Mesenchymal stem cell (in vitro differentiated cells and primary cell): ENCODE measurements around the gene RAD1.

ENCODE experiments used
- DNase-seq: peaks from one replicate; pipeline ENCODE4 v3.0.0-alpha.2; 2013
- H2AFZ ChIP-seq: one replicate; pipeline ENCODE4 v1.6.1; 2013; ENCODE audit warnings: low read depth, mild to moderate bottlenecking, control low read depth, inconsistent platforms, low read length, moderate library complexity
- H2AK5ac ChIP-seq: 2 replicates; pipeline ENCODE4 v1.6.1; 2013; ENCODE audit warnings: low read length, moderate library complexity, mild to moderate bottlenecking, inconsistent platforms; ENCODE audit not compliant: severe bottlenecking
- H2BK120ac ChIP-seq: one replicate; pipeline ENCODE4 v1.6.1; 2013; ENCODE audit warnings: low read depth, mild to moderate bottlenecking, inconsistent platforms, low read length, moderate library complexity
- H2BK12ac ChIP-seq, 2 experiments: one replicate each; pipeline ENCODE4 v1.6.1; 2013; ENCODE audit warnings: inconsistent platforms in 2 of 2, low read length in 2 of 2, mild to moderate bottlenecking in 2 of 2, moderate library complexity in 2 of 2, control low read depth in 1 of 2
- H2BK15ac ChIP-seq: one replicate; pipeline ENCODE4 v1.6.1; 2013; ENCODE audit warnings: mild to moderate bottlenecking, low read depth, inconsistent platforms; ENCODE audit not compliant: poor library complexity, severe bottlenecking
- H2BK5ac ChIP-seq: 2 replicates; pipeline ENCODE4 v1.6.1; 2013; ENCODE audit warnings: low read depth, mild to moderate bottlenecking, low read length, control low read depth, inconsistent platforms; ENCODE audit not compliant: poor library complexity, severe bottlenecking
- H3K14ac ChIP-seq, 2 experiments: one replicate each; pipeline ENCODE4 v1.6.1; 2013; ENCODE audit warnings: inconsistent platforms in 2 of 2, low read length in 2 of 2, control low read depth in 1 of 2, mild to moderate bottlenecking in 1 of 2, moderate library complexity in 1 of 2
- H3K18ac ChIP-seq, 2 experiments: one replicate each; pipeline ENCODE4 v1.6.1; 2013; ENCODE audit warnings: inconsistent platforms in 2 of 2, low read length in 2 of 2, control low read depth in 1 of 2, low read depth in 1 of 2, mild to moderate bottlenecking in 1 of 2
- H3K23ac ChIP-seq, 2 experiments: one replicate each; pipeline ENCODE4 v1.6.1; 2013; ENCODE audit warnings: inconsistent platforms in 2 of 2, low read length in 2 of 2, mild to moderate bottlenecking in 2 of 2, moderate library complexity in 2 of 2, control low read depth in 1 of 2
- H3K27ac ChIP-seq: 2 replicates; pipeline ENCODE4 v1.5.1; 2013; ENCODE audit warnings: mild to moderate bottlenecking, moderate library complexity, low read length, control low read depth, inconsistent platforms; ENCODE audit not compliant: poor library complexity, severe bottlenecking
- H3K27me3 ChIP-seq, 2 experiments: 2 replicates each; pipeline versions ENCODE4 v1.6.1 to v1.7.0; 2013; ENCODE audit warnings: low read length in 2 of 2, mild to moderate bottlenecking in 2 of 2, moderate library complexity in 2 of 2, control low read depth in 1 of 2, inconsistent platforms in 1 of 2; ENCODE audit not compliant: control insufficient read depth in 1 of 2, insufficient read depth in 1 of 2
- H3K36me3 ChIP-seq, 2 experiments: 2 replicates each; pipeline versions ENCODE4 v1.6.1 to v1.7.0; 2013; ENCODE audit warnings: low read length in 2 of 2, control low read depth in 1 of 2, inconsistent platforms in 1 of 2, low read depth in 1 of 2, mild to moderate bottlenecking in 1 of 2; ENCODE audit not compliant: insufficient read depth in 2 of 2, control insufficient read depth in 1 of 2
- H3K4ac ChIP-seq, 2 experiments: one replicate each; pipeline ENCODE4 v1.6.1; 2013; ENCODE audit warnings: inconsistent platforms in 2 of 2, low read length in 2 of 2, mild to moderate bottlenecking in 2 of 2, moderate library complexity in 2 of 2, control low read depth in 1 of 2, low read depth in 1 of 2
- H3K4me1 ChIP-seq: 2 replicates; pipeline ENCODE4 v1.6.1; 2013; ENCODE audit warnings: low read depth, low read length, control low read depth; ENCODE audit not compliant: control insufficient read depth, insufficient read depth
- H3K4me2 ChIP-seq: 2 replicates; pipeline ENCODE4 v1.6.1; 2013; ENCODE audit warnings: low read length, mild to moderate bottlenecking, inconsistent platforms; ENCODE audit not compliant: poor library complexity, severe bottlenecking
- H3K4me3 ChIP-seq, 2 experiments: 2 replicates each; pipeline versions ENCODE4 v1.5.1 to v1.7.0; 2013; ENCODE audit warnings: low read length in 2 of 2, mild to moderate bottlenecking in 2 of 2, control low read depth in 1 of 2, low read depth in 1 of 2; ENCODE audit not compliant: insufficient read depth in 1 of 2
- H3K79me1 ChIP-seq: replicated peaks from 2 replicates; pipeline ENCODE4 v1.6.1; 2013; ENCODE audit warnings: mild to moderate bottlenecking, control low read depth, low read length, inconsistent platforms; ENCODE audit not compliant: poor library complexity, severe bottlenecking
- H3K9ac ChIP-seq: 2 replicates; pipeline ENCODE4 v1.7.0; 2013; ENCODE audit warnings: mild to moderate bottlenecking, low read length, moderate library complexity
- H3K9me3 ChIP-seq: 2 replicates; pipeline ENCODE4 v1.7.0; 2013; ENCODE audit warnings: mild to moderate bottlenecking, low read length; ENCODE audit not compliant: control insufficient read depth
- H4K8ac ChIP-seq: one replicate; pipeline ENCODE4 v1.6.1; 2013; ENCODE audit warnings: inconsistent platforms, mild to moderate bottlenecking, low read length, moderate library complexity
- H4K91ac ChIP-seq: one replicate; pipeline ENCODE4 v1.6.1; 2013; ENCODE audit warnings: mild to moderate bottlenecking, low read length, inconsistent platforms
- WGBS: methylation state at CpG from one replicate; pipeline ENCODE4 v1.1.7; 2013; ENCODE audit warnings: mixed read lengths; 5-methylcytosine and 5-hydroxymethylcytosine counted together

RAD1 gene

DNA sequence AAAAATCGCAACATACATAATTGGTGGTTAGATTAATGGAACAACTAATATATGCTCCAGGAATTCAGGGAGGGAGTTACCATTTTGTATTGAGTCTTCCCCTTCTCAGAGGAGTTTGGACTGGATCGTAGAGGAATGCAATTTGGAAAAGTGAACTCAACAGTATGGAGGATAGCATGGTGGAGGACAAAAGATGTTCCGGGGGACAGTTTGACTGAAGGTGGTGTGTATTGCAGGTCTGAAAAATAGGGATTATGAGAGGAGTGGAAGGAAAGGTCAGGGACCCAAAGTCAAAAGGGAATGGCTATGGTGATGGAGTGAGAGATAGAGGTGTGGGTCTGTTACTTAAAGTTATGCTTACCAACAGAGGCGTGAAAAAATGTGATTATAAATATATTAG lies 15.6 kb upstream of the RAD1 start:
- H3K4ac ChIP-seq: no peak overlapping the region
- no peak overlapping the region for H3K14ac ChIP-seq
- H3K4me2 ChIP-seq: peak overlapping the region; percentile 87
- no peak overlapping the region for H4K8ac ChIP-seq
- H3K9me3 ChIP-seq: no peaks in the 10 kb centered on the region
- H2BK12ac ChIP-seq: no peak overlapping the region
- H4K91ac ChIP-seq: no peak overlapping the region
- H2AFZ ChIP-seq: no peak overlapping the region
- H3K18ac ChIP-seq: no peak overlapping the region
- H3K23ac ChIP-seq: no peak overlapping the region
- no peak overlapping the region for H2AK5ac ChIP-seq
- H3K36me3 ChIP-seq: peaks cover 10 to 34% of the 10 kb centered on the region in 2 experiments
- H3K27me3 ChIP-seq: no peaks in the 10 kb centered on the region
- WGBS: 80% methylated on average over 4 of the region's 4 CpGs
- H2BK15ac ChIP-seq: no peak overlapping the region
- no peak overlapping the region for H2BK5ac ChIP-seq
- peaks cover 13% of the 10 kb centered on the region for H3K79me1 ChIP-seq
- no peak overlapping the region for H2BK120ac ChIP-seq
- H3K9ac ChIP-seq: peak overlapping the region; percentile 96
- DNase-seq: no peak
- peak overlapping the region in 1 of 2 experiments; percentile 97 for H3K4me3 ChIP-seq
- no peak overlapping the region for H3K27ac ChIP-seq
- H3K4me1 ChIP-seq: peaks cover 5% of the 10 kb centered on the region

DNA sequence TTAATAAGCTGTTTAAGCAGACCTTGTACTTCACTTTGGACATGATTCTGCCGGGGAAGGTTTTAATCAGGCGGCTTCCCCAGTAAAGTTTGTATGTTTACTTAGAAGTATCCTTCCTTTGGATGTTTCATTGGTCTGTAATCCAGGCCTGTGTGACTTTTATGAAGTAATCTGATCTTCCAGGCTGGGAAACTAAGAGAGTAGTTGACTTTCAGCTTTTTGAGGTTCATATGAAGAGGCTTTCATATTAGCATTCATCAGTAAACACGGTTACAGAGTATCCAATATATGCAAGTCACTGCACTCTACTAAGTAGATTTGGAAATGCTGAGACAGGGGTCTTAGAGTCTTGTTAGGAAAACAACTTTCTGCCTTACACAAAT lies 15.1 kb upstream of the RAD1 start:
- peak; percentile 55 for DNase-seq
- peaks cover 5% of the 10 kb centered on the region for H3K4me1 ChIP-seq
- peak overlapping the region; percentile 96 for H3K9ac ChIP-seq
- no peak overlapping the region for H3K14ac ChIP-seq
- no peak overlapping the region for H4K91ac ChIP-seq
- H2AK5ac ChIP-seq: no peak overlapping the region
- 0% methylated on average over 2 of the region's 3 CpGs for WGBS
- H3K9me3 ChIP-seq: no peaks in the 10 kb centered on the region
- H3K23ac ChIP-seq: no peak overlapping the region
- no peak overlapping the region for H2BK12ac ChIP-seq
- H2BK15ac ChIP-seq: no peak overlapping the region
- no peaks in the 10 kb centered on the region for H3K27me3 ChIP-seq
- peak overlapping the region in 1 of 2 experiments; percentile 97 for H3K4me3 ChIP-seq
- no peak overlapping the region for H2BK120ac ChIP-seq
- no peak overlapping the region for H3K4ac ChIP-seq
- H2AFZ ChIP-seq: no peak overlapping the region
- no peak overlapping the region for H3K18ac ChIP-seq
- H3K36me3 ChIP-seq: peaks cover 10 to 34% of the 10 kb centered on the region in 2 experiments
- no peak overlapping the region for H4K8ac ChIP-seq
- peak overlapping the region; percentile 87 for H3K4me2 ChIP-seq
- H2BK5ac ChIP-seq: no peak overlapping the region
- peaks cover 13% of the 10 kb centered on the region for H3K79me1 ChIP-seq
- peak overlapping the region; percentile 89 for H3K27ac ChIP-seq

GRCh38 chr5:34929720-34930461 lies 14.6 kb upstream of the RAD1 start:
- 2% methylated on average over 40 of the region's 70 CpGs for WGBS
- Histone ChIP-seq H3K4me1 (peaks cover 5% of the 10 kb centered on the region), H3K27ac (peak overlapping the region; percentile 89), H2BK5ac (peak overlapping the region; percentile 35), H3K4me2 (peak overlapping the region; percentile 87), H3K27me3 (no peaks in the 10 kb centered on the region), H2AFZ (peak overlapping the region; percentile 98), H3K9me3 (no peaks in the 10 kb centered on the region), H3K18ac (peak overlapping the region; percentile 82 to 90), H3K4ac (peak overlapping the region in 1 of 2 experiments; percentile 97), H3K79me1 (peaks cover 12% of the 10 kb centered on the region), H3K9ac (peak overlapping the region; percentile 96), H3K36me3 (peaks cover 10 to 40% of the 10 kb centered on the region in 2 experiments), H4K91ac (peak overlapping the region; percentile 4), H4K8ac (peak overlapping the region; percentile 88), H3K23ac (peak overlapping the region in 1 of 2 experiments; percentile 94), H3K4me3 (peak overlapping the region; percentile 97 to 98), H2BK120ac (peak overlapping the region; percentile 79), H3K14ac (peak overlapping the region in 1 of 2 experiments; percentile 96), H2AK5ac (no peak overlapping the region), H2BK12ac (peak overlapping the region in 1 of 2 experiments; percentile 63), H2BK15ac (peak overlapping the region; percentile 93)
- DNase-seq: peak; percentile 88

DNA sequence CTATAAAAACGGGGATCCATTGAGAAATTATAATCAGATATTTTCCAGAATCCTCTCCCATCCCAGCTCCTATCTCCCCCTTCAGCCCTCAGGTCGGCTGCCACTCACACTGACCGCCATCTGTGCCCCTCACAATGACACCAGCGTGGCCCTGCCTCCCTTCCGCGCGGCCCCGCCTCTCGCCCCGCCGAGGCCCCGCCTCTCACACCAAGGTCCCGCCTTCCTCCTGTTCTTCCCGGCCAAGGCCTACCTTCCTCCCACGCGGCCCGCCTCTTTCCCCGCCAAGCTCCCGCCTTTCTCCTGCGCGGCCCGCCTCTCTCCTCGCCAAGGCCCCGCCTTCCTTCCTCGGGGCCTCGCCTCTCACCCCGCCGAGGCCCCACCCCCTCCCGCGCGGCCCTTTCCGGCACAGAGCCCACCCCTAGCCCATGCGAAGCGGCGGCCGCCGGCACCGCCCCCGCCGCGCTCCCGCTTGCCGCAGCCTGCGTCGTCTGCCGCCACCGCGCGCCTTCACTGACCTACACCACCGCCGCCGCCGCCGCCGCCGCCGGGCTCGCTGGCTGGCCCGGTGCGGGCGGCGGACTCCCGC lies 13.9 kb upstream of the RAD1 start, which contains the start of gene DNAJC21:
DNAJC21 (plus strand) TSS at position 426 of the 586 bp plus-strand sequence. CDS start 261 bp downstream, outside the sequence.
- H3K27me3 ChIP-seq: no peaks in the 10 kb centered on the region
- WGBS: under 1% methylated on average over 48 of the region's 63 CpGs

More for the DNA sequence above, 13.9 kb upstream of the RAD1 start, which contains the start of gene DNAJC21:
- Histone ChIP-seq H3K4me1 (peaks cover 5% of the 10 kb centered on the region), H3K9ac (peak within 1 kb of the TSS; percentile 96), H2AFZ (peak within 1 kb of the TSS; percentile 98), H3K18ac (peak within 1 kb of the TSS; percentile 82 to 90), H3K23ac (peak within 1 kb of the TSS in 1 of 2 experiments; percentile 94), H3K4ac (peak within 1 kb of the TSS in 1 of 2 experiments; percentile 97), H2BK120ac (peak within 1 kb of the TSS; percentile 79), H2AK5ac (no peak within 1 kb of the TSS), H4K8ac (peak within 1 kb of the TSS; percentile 88), H2BK5ac (peak within 1 kb of the TSS; percentile 35), H3K79me1 (peaks cover 12% of the 10 kb centered on the region), H3K14ac (peak within 1 kb of the TSS in 1 of 2 experiments; percentile 96), H2BK12ac (peak within 1 kb of the TSS in 1 of 2 experiments; percentile 63), H3K36me3 (peaks cover 10 to 41% of the 10 kb centered on the region in 2 experiments), H4K91ac (peak within 1 kb of the TSS; percentile 4), H3K4me3 (peak within 1 kb of the TSS; percentile 97 to 98), H3K27ac (peak within 1 kb of the TSS; percentile 89), H2BK15ac (peak within 1 kb of the TSS; percentile 93), H3K9me3 (no peaks in the 10 kb centered on the region), H3K4me2 (peak within 1 kb of the TSS; percentile 87)
- peak; percentile 98 for DNase-seq
